ENCODE results near the gene ETDC.

- no peak for TF ChIP-seq EP300 (IDR thresholded peaks at IDR 0.05)
- TF ChIP-seq POLR2A (IDR thresholded peaks at IDR 0.05): no peak
- no peak for TF ChIP-seq CTCF (IDR thresholded peaks at IDR 0.05)
Measured at GRCh38 chrX:135295238-135295943, 13.9 kb upstream of the ETDC start.
